Heart left ventricle (tissue), 16 donors: Measurements from ENCODE around the gene RBKS. TPM values are rescaled to one million over a fixed set of nuclear protein-coding genes. Genes with fewer than 3 reads are reported as not detected.

Source experiments
- ATAC-seq, 4 donors: fragments of 200-7000 bp; cut with Tn5 transposase; one replicate each; pipeline ENCODE4 v1.9.1; 2020 to 2022; ENCODE audit warnings: moderate library complexity in 4 of 4, mild to moderate bottlenecking in 3 of 4, moderate number of reproducible peaks in 1 of 4
- DNase-seq, 5 donors: peaks; one replicate each; pipeline ENCODE4 v3.0.0-alpha.2; 2020
- H3K27ac ChIP-seq, 12 donors: fragments of 200-600 bp; sonication (generic) in 4 of 12; one replicate each; pipeline versions ENCODE4 v1.5.0 to v1.8.0; 2016 to 2022; ENCODE audit warnings: mild to moderate bottlenecking in 2 of 12
- H3K27me3 ChIP-seq, 9 donors: fragments of 200-600 bp; sonication (generic) in 2 of 9; one replicate each; pipeline versions ENCODE4 v1.5.1 to v1.8.0; 2016 to 2022; ENCODE audit warnings: mild to moderate bottlenecking in 3 of 9
- H3K36me3 ChIP-seq, 9 donors: fragments of 200-600 bp; sonication (generic) in 2 of 9; one replicate each; pipeline versions ENCODE4 v1.5.0 to v1.8.0; 2018 to 2022; ENCODE audit warnings: mild to moderate bottlenecking in 2 of 9
- H3K4me1 ChIP-seq, 12 donors: fragments of 200-600 bp; sonication (generic) in 4 of 12; one replicate each; pipeline versions ENCODE4 v1.5.0 to v1.8.0; 2016 to 2022; ENCODE audit warnings: mild to moderate bottlenecking in 3 of 12
- H3K4me3 ChIP-seq, 12 donors: fragments of 200-600 bp; sonication (generic) in 4 of 12; one replicate each; pipeline versions ENCODE4 v1.5.0 to v1.8.0; 2017 to 2022; ENCODE audit warnings: mild to moderate bottlenecking in 9 of 12, moderate library complexity in 4 of 12
- H3K9me3 ChIP-seq, 12 donors: fragments of 200-600 bp; sonication (generic) in 4 of 12; one replicate each; pipeline versions ENCODE4 v1.5.0 to v1.8.0; 2016 to 2022; ENCODE audit warnings: mild to moderate bottlenecking in 1 of 12
- CTCF ChIP-seq, 12 donors: fragments of 200-600 bp; sonication (generic) in 4 of 12; IDR thresholded peaks; one replicate each; pipeline versions ENCODE4 v1.5.0 to v1.8.0; 2018 to 2022; ENCODE audit warnings: antibody characterized with exemption in 12 of 12, mild to moderate bottlenecking in 5 of 12
- POLR2A ChIP-seq, 2 donors: fragments of 450-650 bp; IDR thresholded peaks; one replicate each; pipeline ENCODE4 v1.6.1; 2017; ENCODE audit warnings: antibody characterized with exemption in 2 of 2, mild to moderate bottlenecking in 2 of 2, moderate library complexity in 2 of 2
- WGBS, 4 donors: extraction: QIAGEN DNeasy Blood & Tissue Kit in 2 of 4; methylation state at CpG; one replicate each; pipeline versions ENCODE4 v1.1.5 to v1.1.7; 2013 to 2018; 5-methylcytosine and 5-hydroxymethylcytosine counted together
- intact Hi-C, 10 donors: fragments of 100-400 bp; cut with DNase I; formaldehyde crosslinking; loops; one replicate each; pipeline versions ENCODE4 v1.11.1 to v1.14.2; 2022
- polyA plus RNA-seq, 2 donors: library from polyadenylated mRNA; stranded (reverse); fragments of 200-250 nt; gene quantifications; one replicate each; pipeline ENCODE4 v1.2.3, GENCODE V29; 2013
- total RNA-seq, 9 donors: library from RNA; depleted of rRNA in 2 of 9; stranded (reverse); fragments of >200 nt in 2 of 9; fragmentation: NEBNext Ultra II Directional in 3 of 9; extraction: Animal tissue kit (Norgen Biotek cat#: 25700) in 3 of 9; gene quantifications; one replicate each; pipeline versions ENCODE4 v1.1.0 to v1.2.4, GENCODE V29; 2016 to 2023
- donor health status: ischemic (EF 13 %, LVEDD 7.1; RV severe dilation, severe dysfunction).
- donor health status: healthy with polysubstance abuse.
- donor health status: DM: no; HTN: yes; CAD: no.
- donor health status: DM: no; HTN: no; CAD: no.
- donor health status: ischemic (EF 25% LVEDD 6.9; RV normal size, moderate dysfunction).
- donor health status: ischemic (EF 25% LVEDD 5.7; RV mildly dilated, moderate dysfunction).
- donor health status: healthy.
- donor health status: DM: yes; HTN: yes; CAD: no.
- donor health status: ischemic (EF 35%, LVEDD 5.7; RV mildly dilated, moderate dysfunction).
- donor health status: nonischemic (EF 11% LVEDD 7.7; RV severe dilation, severe dysfunction).
- donor health status: DM: yes; HTN: yes; CAD: no.
- donor health status: PGD.
- donor health status: ischemic (EF 29% LVEDD 5.4; RV normal size, mild dysfunction).
- donor health status: nonischemic (EF 23%, LVEDD 6.1; RV moderate dilation, normal function).

Gene RBKS
- total and polyA plus RNA-seq, 11 donors = 1.3 to 6.0 (median 4.0) TPM

GRCh38 chr2:27852691-27853090 is 37.5 kb downstream of the RBKS start:
- ATAC-seq (no peak), DNase-seq (no peak)
- H3K27me3 ChIP-seq = no peaks in the 10 kb centered on the region
- 93 to 100% (median 97%) methylated on average over 1 of the region's 1 CpG for WGBS, 4 donors
- H3K36me3 ChIP-seq = no peaks in the 10 kb centered on the region
- peaks cover 0 to 5% (median 0%) of the 10 kb centered on the region in 12 donors for H3K9me3 ChIP-seq
- H3K27ac ChIP-seq = no peak overlapping the region
- H3K4me1 ChIP-seq = peaks cover 0 to 4% (median 0%) of the 10 kb centered on the region in 12 donors
- H3K4me3 ChIP-seq = no peak overlapping the region
- intact Hi-C loops = no loop called here
- TF ChIP-seq POLR2A (IDR thresholded peaks at IDR 0.05) (no peak), CTCF (IDR thresholded peaks at IDR 0.05) (no peak)

GRCh38 chr2:27849558-27850205 is 40.5 kb downstream of the RBKS start:
- TF ChIP-seq CTCF (IDR thresholded peaks at IDR 0.05) = no peak
- no peak for TF ChIP-seq POLR2A (IDR thresholded peaks at IDR 0.05)
- Histone ChIP-seq H3K9me3 (no peaks in the 10 kb centered on the region), H3K36me3 (no peaks in the 10 kb centered on the region), H3K27me3 (no peaks in the 10 kb centered on the region), H3K4me1 (peaks cover 0 to 10% (median 0%) of the 10 kb centered on the region in 12 donors), H3K4me3 (no peak overlapping the region), H3K27ac (no peak overlapping the region)
- ATAC-seq (no peak), DNase-seq (no peak)
- WGBS, 4 donors = 84 to 90% (median 87%) methylated on average over 3 of the region's 3 CpGs
- intact Hi-C loops = no loop called here

GRCh38 chr2:27847333-27847732 is 42.9 kb downstream of the RBKS start:
- Histone ChIP-seq H3K36me3 (no peaks in the 10 kb centered on the region), H3K27me3 (no peaks in the 10 kb centered on the region), H3K4me1 (peaks cover 0 to 14% (median 0%) of the 10 kb centered on the region in 12 donors), H3K9me3 (no peaks in the 10 kb centered on the region), H3K4me3 (no peak overlapping the region), H3K27ac (no peak overlapping the region)
- WGBS, 4 donors = 89 to 96% (median 93%) methylated on average over 2 of the region's 2 CpGs
- ATAC-seq (no peak), DNase-seq (no peak)
- intact Hi-C loops = no loop called here
- no peak for TF ChIP-seq POLR2A (IDR thresholded peaks at IDR 0.05)
- TF ChIP-seq CTCF (IDR thresholded peaks at IDR 0.05) = no peak

- Histone ChIP-seq H3K27me3 (no peaks in the 10 kb centered on the region), H3K4me3 (no peak overlapping the region), H3K36me3 (no peaks in the 10 kb centered on the region), H3K27ac (peak overlapping the region in 3 of 12 donors; percentile 8 to 32 (median 16)), H3K9me3 (no peaks in the 10 kb centered on the region), H3K4me1 (peaks cover 0 to 14% (median 0%) of the 10 kb centered on the region in 12 donors)
- DNase-seq (no peak), ATAC-seq (peak in 2 of 4 donors; percentile 22 to 42)
- no peak for TF ChIP-seq CTCF (IDR thresholded peaks at IDR 0.05)
- intact Hi-C loops = no loop called here
- 40 to 54% (median 44%) methylated on average over 4 of the region's 4 CpGs for WGBS, 4 donors
Observed at GRCh38 chr2:27844821-27845255, 45.3 kb downstream of the RBKS start.
